DMS153 (cell line): ENCODE results near the gene GEMIN4.
A peak's percentile ranks its signal among the peaks of the same experiment; 100 is the strongest.
"Not testable (repeated sequence)": the region's sequence is repeated elsewhere in the genome, so short reads cannot be mapped to it uniquely, and the experiment has no call there.

Experiments
- DNase-seq: peaks from one replicate; lab custom pipeline; 2025; lab: John Stamatoyannopoulos, UW

Gene GEMIN4

DNA sequence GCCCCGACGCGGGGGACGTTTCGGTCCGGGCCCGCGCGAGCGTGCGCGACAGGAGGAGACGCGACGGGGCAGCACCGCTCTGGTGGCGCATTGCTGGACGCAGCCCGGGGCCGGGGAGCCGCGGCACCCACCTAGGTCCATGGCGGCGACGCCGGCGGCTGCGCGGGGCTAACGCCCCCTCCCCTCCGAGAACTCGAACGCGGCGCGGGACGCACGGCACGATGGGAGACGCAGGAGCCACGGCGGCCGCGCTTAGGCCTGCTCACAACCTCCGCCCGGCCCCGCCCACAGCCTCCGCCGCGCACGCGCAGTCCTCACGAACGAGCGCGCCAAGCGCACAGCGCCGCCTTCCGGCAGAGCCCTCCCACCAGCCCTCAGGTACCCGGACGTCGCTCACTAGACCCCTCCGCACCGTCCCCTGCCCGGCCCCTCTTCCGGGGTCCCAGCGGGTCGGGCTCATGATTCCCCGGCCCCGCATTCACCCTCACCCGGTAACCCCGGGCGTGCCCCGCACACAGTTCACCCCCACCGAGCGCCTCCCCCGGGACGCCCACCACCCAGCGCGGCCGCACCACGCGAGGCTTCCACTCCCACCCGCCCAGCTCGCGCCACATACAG, at the start of gene GEMIN4:
TSS of gene GEMIN4 (minus strand) at position 263 of the 618 bp plus-strand sequence. CDS start at position 141, 122 bp downstream.
- DNase-seq, result peak; percentile 61

DNA sequence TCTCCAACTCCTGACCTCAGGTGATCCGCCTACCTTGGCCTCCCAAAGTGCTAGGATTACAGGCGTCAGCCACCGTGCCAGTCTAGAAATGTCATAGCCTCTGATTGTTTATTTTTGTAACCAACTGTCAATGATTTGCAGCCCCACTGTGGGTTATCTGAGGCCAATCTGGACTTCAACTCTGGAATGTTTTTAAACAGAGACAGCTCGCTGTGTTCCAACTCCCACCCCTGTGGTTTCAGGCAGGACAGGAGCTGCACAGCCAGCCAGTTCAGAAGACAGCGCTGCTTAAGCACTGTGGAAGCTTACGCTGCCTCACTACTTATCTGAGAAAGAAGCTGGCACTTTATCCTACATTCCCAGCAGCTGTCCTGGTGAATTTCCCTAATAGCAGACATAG, 49.6 kb upstream of the GEMIN4 start:
- no peak for DNase-seq

- no peak for DNase-seq
Observed at GRCh38 chr17:800446-801242, 48.6 kb upstream of the GEMIN4 start.

DNA sequence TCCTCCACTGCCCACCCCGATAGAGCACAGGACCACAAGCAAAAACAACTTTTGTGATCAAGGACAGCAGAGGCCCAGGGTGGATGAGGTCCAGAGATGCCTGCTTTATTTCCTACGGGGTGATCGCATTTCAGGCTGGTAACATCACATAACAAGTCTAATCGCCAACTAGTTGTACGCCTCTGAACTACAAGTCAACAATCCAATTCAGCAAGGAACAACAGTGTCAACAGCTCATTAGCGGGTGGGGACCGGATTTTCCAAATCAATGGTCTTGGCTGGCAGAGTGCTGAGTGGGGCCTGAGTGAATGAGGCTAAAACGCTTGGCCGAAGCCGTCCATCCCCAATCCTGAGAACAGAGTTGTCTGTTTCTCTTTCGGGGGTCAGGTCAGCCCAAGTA, 47.2 kb upstream of the GEMIN4 start:
- DNase-seq, result no peak

DNA sequence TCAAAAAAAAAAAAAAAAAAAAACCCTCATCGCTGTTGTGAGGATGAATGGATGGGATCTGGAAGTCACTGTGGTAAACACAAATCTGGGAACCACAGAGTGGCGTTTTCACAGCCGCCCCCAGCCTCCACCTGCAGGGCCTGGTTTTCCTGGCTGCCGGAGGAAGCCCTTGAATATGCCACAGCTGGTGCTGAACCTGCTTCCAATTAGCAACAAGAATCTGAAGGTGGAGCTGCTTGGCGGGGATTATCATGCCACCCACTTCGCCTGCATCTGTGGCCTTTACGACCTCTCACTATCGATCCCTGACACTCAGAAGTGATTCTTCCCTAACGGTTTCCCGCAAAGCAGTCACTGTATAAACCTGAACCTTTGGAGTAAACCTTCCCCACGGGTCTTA, 46.2 kb upstream of the GEMIN4 start:
- no peak for DNase-seq

GRCh38 chr17:797236-797840, 45.3 kb upstream of the GEMIN4 start:
- DNase-seq, result no peak

GRCh38 chr17:796609-797008, 44.5 kb upstream of the GEMIN4 start:
- no peak for DNase-seq

DNA sequence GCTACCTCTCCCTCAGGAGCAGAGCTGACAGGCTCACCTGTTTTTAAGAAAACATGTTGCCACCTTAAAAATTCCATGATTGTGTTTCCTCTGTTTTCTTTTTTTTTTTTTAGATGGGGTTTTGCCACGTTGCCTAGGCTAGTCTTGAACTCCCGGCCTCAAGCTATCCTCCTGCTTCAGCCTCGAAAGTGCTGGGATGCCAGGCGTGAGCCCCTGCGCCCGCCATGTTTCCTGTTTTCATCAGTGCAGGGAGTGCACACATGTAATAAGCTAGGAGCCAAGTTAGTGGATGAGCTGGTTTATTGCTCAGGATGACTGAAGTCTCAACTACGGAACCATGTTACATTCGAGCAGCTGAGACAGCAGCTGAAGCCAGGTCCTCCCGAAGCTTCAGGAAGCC, 43.7 kb upstream of the GEMIN4 start:
- DNase-seq, result no peak

DNA sequence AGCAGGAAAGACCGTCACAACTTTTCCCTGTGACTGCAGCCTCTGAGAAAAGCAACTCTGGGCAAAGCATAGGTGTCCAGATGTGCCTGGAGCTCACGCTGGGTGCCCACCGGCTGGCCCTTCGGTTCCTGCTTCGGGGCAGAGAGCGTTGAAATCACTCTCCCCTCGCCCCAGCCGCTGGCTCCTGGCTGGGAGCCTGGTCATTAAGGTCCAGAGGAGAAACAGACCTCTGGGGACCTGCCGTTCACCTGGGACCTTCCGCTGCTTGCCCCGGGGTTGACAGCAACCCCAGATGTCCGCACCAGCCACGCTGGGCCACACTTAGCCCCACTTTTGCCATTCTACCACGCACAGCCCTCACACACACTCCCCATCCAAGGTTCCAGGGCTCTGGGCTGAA, 43.2 kb upstream of the GEMIN4 start:
- DNase-seq, result no peak

- DNase-seq, result peak; percentile 3
Observed at GRCh38 chr17:794876-795275, 42.8 kb upstream of the GEMIN4 start.

- DNase-seq, result no peak
Observed at GRCh38 chr17:792277-792676, 40.2 kb upstream of the GEMIN4 start.

- DNase-seq, result no peak
Observed at GRCh38 chr17:791829-792228, 39.8 kb upstream of the GEMIN4 start.

GRCh38 chr17:790874-791247, 38.8 kb upstream of the GEMIN4 start:
- not testable (repeated sequence) for DNase-seq

GRCh38 chr17:789931-790873, 38.1 kb upstream of the GEMIN4 start:
- DNase-seq, result not testable (repeated sequence)

DNA sequence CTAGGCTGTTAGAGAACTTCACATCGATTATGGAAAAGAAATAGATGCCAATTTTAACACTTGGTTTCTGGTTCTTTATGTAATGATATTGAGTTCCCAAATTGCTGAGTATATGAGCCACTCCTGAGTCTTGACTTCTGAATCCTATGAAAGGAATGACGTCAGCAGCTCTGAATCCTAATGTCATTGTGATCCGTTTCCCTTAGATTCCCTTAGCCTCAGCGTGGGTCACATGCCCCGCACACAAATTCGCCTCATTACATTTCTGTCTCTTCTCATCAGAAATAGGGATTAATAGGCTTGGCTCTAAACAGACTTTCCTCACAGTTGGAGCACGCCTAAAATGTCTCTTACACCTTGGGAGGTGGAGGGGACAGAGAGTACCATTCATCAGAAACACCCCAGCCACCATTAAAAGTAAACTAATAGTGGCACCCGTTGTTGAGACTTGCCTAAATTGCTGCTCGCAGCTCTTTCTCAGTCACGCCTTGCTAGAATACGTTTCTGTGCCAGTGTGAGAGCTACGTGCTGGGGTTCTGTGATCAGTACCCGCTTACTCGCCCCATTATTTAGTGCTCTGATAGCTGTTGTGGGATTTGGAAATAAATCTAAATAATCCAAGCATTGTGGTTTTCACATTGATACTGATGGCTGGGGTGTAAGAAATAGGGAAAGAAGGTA, 37.2 kb upstream of the GEMIN4 start:
- DNase-seq, result no peak

- DNase-seq, result no peak
Observed at GRCh38 chr17:788551-788950, 36.5 kb upstream of the GEMIN4 start.

GRCh38 chr17:787641-788221, 35.7 kb upstream of the GEMIN4 start:
- no peak for DNase-seq

- not testable (repeated sequence) for DNase-seq
Observed at GRCh38 chr17:785901-786300, 33.8 kb upstream of the GEMIN4 start.

GRCh38 chr17:784143-784542, 32.1 kb upstream of the GEMIN4 start:
- DNase-seq, result no peak

GRCh38 chr17:781805-782731, 30.0 kb upstream of the GEMIN4 start, which contains the start of the genes GLOD4 and MRM3:
TSS of gene GLOD4 (minus strand) at chr17:782280. CDS start at chr17:782255, 25 bp downstream.
TSS of gene MRM3 (plus strand) at chr17:782353. CDS start at chr17:782379, 26 bp downstream.
- peak; percentile 48 for DNase-seq
